Measurements from ENCODE around the gene CNPY1. TPM values are rescaled to one million over a fixed set of nuclear protein-coding genes. Genes with fewer than 3 reads are reported as not detected.
"Not testable (repeated sequence)": the region's sequence is repeated elsewhere in the genome, so short reads cannot be mapped to it uniquely, and the experiment has no call there.

CNPY1 gene
- total RNA-seq, 1 donor from 2014 or later, result not detected

DNA sequence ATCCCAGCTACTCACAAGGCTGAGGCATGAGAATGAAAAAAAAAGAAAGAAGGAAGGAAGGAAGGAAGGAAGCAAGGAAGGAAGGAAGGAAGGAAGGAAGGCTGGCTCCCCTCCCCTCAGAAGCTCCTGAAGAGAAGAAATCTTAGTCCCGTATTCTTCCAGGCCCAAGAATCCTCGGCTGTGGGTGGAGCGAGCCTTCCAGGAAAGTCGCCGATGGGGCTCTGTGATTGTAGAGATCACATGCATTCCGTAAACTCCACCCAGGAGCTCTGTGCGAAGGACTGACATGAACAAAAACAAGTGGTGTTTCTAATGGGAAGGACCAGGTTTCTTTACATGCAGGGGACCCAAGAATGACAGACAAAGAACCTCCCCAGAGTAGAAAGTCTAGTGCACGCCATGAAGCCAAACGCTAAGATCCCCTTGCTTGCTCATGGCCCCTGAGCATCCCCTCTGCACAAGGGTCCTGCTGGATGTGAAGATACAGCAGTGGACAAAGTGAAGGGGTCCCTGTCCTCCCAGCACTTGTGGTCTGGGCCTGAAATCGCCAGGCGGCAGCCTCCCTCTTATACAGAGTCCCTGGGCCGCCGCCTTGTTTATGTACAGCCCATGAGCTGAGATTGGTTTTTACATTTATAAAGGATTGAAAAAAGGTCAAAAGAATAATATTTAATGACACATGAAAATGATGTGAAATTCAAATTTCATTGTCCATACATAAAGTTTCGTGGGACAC is 25.2 kb downstream of the CNPY1 start:
- Mint-ChIP-seq H3K9me3 (ENCODE audit: unreplicated experiment) (no peaks in the 10 kb centered on the region), H3K36me3 (ENCODE audit: unreplicated experiment) (no peaks in the 10 kb centered on the region), H3K4me3 (ENCODE audit: unreplicated experiment) (no peak overlapping the region), H3K4me1 (ENCODE audit: unreplicated experiment) (no peaks in the 10 kb centered on the region), H3K27ac (ENCODE audit: unreplicated experiment) (no peak overlapping the region), H3K27me3 (ENCODE audit: unreplicated experiment) (peaks cover 48% of the 10 kb centered on the region)
- DNase-seq (ENCODE audit: extremely low spot score, unreplicated experiment), result peak; percentile 64
- TF ChIP-seq, protein P1, sequence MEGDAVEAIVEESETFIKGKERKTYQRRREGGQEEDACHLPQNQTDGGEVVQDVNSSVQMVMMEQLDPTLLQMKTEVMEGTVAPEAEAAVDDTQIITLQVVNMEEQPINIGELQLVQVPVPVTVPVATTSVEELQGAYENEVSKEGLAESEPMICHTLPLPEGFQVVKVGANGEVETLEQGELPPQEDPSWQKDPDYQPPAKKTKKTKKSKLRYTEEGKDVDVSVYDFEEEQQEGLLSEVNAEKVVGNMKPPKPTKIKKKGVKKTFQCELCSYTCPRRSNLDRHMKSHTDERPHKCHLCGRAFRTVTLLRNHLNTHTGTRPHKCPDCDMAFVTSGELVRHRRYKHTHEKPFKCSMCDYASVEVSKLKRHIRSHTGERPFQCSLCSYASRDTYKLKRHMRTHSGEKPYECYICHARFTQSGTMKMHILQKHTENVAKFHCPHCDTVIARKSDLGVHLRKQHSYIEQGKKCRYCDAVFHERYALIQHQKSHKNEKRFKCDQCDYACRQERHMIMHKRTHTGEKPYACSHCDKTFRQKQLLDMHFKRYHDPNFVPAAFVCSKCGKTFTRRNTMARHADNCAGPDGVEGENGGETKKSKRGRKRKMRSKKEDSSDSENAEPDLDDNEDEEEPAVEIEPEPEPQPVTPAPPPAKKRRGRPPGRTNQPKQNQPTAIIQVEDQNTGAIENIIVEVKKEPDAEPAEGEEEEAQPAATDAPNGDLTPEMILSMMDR (IDR thresholded peaks at IDR 0.05), result no peak

DNA sequence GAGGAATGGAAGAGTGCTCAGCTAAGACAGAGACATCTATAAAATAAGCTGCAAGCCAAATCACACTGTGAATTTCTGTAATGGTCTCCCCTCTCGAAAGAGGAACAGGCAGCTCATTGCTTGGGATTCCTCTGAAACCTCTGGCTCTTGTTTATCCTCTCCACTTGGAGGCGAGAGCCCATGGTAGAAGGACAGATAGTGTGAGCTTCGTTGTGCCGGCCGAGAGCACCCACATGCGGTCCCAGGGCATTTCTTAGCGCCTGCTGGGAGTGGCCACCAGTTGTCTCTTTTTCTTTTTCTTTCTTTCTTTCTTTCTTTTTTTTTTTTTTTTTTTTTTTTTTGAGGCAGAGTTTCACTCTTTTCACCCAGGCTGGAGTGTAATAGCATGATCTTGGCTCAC is 26.2 kb downstream of the CNPY1 start:
- Mint-ChIP-seq H3K9me3 (ENCODE audit: unreplicated experiment) (no peaks in the 10 kb centered on the region), H3K4me1 (ENCODE audit: unreplicated experiment) (no peaks in the 10 kb centered on the region), H3K36me3 (ENCODE audit: unreplicated experiment) (no peaks in the 10 kb centered on the region), H3K27ac (ENCODE audit: unreplicated experiment) (no peak overlapping the region), H3K27me3 (ENCODE audit: unreplicated experiment) (peaks cover 51% of the 10 kb centered on the region), H3K4me3 (ENCODE audit: unreplicated experiment) (no peak overlapping the region)
- peak; percentile 32 for DNase-seq (ENCODE audit: extremely low spot score, unreplicated experiment)
- TF ChIP-seq, protein P1 (IDR thresholded peaks at IDR 0.05), result no peak

DNA sequence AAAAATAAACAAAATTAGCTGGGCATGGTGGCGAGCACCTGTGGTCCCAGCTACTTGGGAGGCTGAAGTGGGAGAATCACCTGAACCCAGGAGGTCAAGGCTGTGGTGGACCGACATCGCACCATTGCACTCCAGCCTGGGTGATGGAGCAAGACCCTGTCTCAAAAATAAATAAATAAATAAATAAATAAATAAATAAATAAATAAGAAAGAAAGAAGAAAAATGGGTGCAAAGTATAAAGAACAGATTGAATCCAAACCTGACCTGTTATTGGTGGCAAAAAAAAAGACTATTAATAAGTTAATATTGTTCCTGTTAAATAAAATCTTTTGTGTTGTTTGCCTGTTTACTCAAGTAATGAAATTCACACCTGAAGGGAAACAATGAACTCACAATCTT is 27.0 kb downstream of the CNPY1 start:
- H3K36me3 Mint-ChIP-seq (ENCODE audit: unreplicated experiment); H3K4me1 Mint-ChIP-seq (ENCODE audit: unreplicated experiment); H3K9me3 Mint-ChIP-seq (ENCODE audit: unreplicated experiment); H3K27ac Mint-ChIP-seq (ENCODE audit: unreplicated experiment); H3K4me3 Mint-ChIP-seq (ENCODE audit: unreplicated experiment): not testable (repeated sequence)
- peaks cover 54% of the 10 kb centered on the region for H3K27me3 Mint-ChIP-seq (ENCODE audit: unreplicated experiment)
- DNase-seq (ENCODE audit: extremely low spot score, unreplicated experiment), result peak; percentile 42

DNA sequence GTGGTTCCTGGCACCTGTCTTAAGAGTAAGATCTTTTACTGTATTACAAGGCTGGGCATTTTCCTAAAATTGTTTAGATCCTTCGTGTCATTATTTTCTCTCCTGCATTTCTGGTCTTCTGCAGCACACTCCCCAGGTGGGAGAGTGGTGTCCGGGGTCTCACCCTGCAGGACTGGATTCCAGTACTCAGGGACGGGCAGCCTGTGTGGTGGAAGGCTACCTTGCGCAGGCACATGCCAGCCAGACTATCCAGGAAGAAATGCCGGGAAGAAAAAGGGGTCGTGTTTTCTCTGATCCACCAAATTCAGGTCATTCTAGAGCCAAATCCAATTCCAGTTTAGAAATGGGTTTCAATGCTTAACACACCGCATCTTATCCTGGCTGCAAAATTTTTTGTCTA is 27.7 kb downstream of the CNPY1 start:
- Mint-ChIP-seq H3K4me1 (ENCODE audit: unreplicated experiment) (no peaks in the 10 kb centered on the region), H3K27me3 (ENCODE audit: unreplicated experiment) (peaks cover 57% of the 10 kb centered on the region), H3K9me3 (ENCODE audit: unreplicated experiment) (no peaks in the 10 kb centered on the region), H3K27ac (ENCODE audit: unreplicated experiment) (no peak overlapping the region), H3K4me3 (ENCODE audit: unreplicated experiment) (no peak overlapping the region), H3K36me3 (ENCODE audit: unreplicated experiment) (no peaks in the 10 kb centered on the region)
- peak; percentile 59 for DNase-seq (ENCODE audit: extremely low spot score, unreplicated experiment)
- TF ChIP-seq, protein P1 (IDR thresholded peaks at IDR 0.05), result no peak

DNA sequence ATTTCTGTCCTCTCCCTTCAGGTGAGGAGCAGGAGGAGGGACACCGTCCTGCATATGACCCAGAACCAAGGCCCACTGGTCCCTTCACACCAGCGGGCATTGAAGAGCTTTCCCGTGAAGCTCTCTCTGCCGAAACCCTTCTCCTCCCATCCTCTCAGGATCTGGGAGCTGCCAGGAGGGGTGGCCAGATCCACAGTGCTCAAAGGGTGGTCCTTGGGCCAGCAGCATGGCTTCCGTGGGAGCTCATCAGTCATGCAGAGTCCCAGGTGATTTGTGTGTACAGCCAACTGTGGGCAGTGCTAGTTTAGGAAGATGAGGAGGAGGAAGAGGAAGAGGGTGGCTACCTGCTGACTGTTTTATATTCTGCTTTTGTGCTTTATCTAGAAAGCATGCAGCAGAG is 28.4 kb downstream of the CNPY1 start:
- Mint-ChIP-seq H3K27ac (ENCODE audit: unreplicated experiment) (no peak overlapping the region), H3K27me3 (ENCODE audit: unreplicated experiment) (peaks cover 64% of the 10 kb centered on the region), H3K4me1 (ENCODE audit: unreplicated experiment) (no peaks in the 10 kb centered on the region), H3K4me3 (ENCODE audit: unreplicated experiment) (no peak overlapping the region), H3K36me3 (ENCODE audit: unreplicated experiment) (no peaks in the 10 kb centered on the region), H3K9me3 (ENCODE audit: unreplicated experiment) (no peaks in the 10 kb centered on the region)
- DNase-seq (ENCODE audit: extremely low spot score, unreplicated experiment), result peak; percentile 51
- TF ChIP-seq, protein P1 (IDR thresholded peaks at IDR 0.05), result no peak

Measured in osteocyte (in vitro differentiated cells).